B cell (primary cell): ENCODE data around the gene UPB1.

Source experiments
- EZH2 ChIP-seq: IDR thresholded peaks from 2 replicates; pipeline ENCODE4 v1.6.1; 2012; ENCODE audit warnings: borderline replicate concordance, low read depth, mild to moderate bottlenecking, moderate library complexity, low read length; ENCODE audit not compliant: insufficient read depth, poor library complexity, severe bottlenecking
- TF ChIP-seq, protein P1 (sequence below): fragments of 200-600 bp; IDR thresholded peaks from one replicate; pipeline ENCODE4 v1.8.0; 2022; ENCODE audit warnings: antibody characterized with exemption, mild to moderate bottlenecking

DNA sequence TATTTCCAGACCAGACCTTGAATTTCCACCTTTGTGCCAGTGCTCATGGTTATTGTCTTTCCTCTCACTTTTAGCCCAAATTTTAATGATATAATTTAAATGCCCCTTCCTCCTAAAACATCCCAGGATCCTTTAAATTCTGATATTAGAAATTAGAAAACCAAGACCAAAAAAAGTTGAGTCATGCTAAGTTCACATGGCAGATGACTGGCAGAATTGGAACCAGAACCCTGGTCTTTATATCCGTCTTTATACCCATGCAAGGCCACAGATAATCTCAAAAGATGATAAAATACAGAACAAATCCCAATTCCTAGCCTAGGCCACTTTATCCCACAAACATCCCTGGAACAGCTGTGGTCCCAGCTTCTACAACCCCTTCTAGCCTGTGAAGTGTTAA, 41.3 kb upstream of the UPB1 start:
- TF ChIP-seq, protein P1, sequence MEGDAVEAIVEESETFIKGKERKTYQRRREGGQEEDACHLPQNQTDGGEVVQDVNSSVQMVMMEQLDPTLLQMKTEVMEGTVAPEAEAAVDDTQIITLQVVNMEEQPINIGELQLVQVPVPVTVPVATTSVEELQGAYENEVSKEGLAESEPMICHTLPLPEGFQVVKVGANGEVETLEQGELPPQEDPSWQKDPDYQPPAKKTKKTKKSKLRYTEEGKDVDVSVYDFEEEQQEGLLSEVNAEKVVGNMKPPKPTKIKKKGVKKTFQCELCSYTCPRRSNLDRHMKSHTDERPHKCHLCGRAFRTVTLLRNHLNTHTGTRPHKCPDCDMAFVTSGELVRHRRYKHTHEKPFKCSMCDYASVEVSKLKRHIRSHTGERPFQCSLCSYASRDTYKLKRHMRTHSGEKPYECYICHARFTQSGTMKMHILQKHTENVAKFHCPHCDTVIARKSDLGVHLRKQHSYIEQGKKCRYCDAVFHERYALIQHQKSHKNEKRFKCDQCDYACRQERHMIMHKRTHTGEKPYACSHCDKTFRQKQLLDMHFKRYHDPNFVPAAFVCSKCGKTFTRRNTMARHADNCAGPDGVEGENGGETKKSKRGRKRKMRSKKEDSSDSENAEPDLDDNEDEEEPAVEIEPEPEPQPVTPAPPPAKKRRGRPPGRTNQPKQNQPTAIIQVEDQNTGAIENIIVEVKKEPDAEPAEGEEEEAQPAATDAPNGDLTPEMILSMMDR, result no peak
- TF ChIP-seq EZH2, result no peak
